ENCODE measurements around the gene SUGP1.

SUGP1 gene

DNA sequence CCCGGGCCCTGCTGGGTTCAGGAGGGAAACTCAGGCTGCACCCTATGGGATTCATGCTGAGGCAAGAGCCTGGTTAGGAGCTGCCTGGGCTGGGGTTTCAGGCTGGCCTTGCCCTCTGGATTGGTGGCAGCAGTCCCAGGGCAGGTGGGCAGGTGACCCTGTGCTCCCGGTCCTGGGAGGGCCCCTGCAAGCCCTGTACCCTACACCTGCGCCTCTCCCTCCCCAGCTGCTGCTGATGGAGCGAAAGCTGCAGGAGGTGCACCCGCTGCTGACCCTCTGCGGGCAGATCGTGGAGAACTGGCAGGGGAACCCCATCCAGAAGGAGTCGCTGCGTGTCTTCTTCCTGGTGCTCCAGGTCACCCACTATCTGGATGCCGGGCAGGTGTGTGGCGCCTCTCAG, 20.7 kb upstream of the SUGP1 start:
- DNase-seq = no peak

DNA sequence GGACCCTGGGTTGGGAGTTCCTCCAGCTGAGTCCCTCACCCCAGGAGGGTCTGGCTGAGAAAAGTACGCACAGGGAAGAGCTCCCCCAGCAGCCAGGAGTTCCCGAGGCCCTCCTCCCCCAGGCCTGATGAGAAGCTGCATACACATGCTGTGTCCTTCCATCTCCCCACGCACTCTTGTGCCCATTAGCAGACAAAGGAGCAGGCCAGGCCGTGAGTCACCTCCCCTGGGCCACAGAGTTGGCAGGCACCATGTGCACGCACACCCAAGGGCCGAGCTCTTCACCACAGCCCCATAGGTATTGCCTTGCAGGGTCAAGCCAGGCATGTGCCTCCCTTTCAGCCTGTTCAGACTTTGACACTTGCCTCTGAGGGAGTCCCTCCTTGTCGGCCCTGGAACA, 17.8 kb upstream of the SUGP1 start:
- no peak for DNase-seq

DNA sequence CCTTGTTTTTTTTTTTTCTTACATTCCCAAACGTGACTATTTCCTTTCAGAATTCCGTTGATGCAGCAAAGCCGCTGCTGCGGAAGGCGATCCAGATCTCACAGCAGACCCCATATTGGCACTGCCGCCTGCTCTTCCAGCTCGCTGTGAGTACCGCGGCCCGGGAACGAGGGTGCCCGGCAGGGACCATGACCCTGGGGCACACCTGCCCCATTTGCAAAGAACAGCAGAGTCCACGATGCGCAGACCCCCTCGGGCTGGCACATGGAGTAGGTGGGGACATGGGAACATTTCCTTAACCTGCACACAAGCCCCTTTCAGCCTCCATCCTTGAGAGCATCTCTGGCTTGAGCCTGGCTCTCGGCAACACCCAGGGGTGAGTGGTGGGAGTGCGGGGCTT, 16.8 kb upstream of the SUGP1 start:
- no peak for DNase-seq

DNA sequence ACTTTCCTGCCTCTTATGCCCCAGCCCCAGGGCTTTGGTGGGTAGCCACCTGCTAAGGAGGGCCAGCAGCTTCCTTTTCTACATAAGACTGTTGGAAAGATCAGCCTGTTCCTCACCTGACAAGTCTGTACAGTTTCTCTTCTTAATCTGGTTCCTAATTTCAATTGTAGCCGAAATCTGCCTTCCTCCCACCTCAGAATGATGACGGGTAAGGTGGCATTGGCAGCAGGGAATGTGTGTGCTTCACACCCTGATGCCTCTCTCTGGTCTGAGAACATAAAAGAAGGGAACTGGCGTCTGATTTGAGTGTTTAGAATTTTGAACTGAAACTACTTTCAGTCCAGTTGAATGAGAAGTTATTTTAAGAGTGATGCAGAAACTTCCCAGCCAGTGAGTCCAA, 16.3 kb upstream of the SUGP1 start:
- no peak for DNase-seq

DNA sequence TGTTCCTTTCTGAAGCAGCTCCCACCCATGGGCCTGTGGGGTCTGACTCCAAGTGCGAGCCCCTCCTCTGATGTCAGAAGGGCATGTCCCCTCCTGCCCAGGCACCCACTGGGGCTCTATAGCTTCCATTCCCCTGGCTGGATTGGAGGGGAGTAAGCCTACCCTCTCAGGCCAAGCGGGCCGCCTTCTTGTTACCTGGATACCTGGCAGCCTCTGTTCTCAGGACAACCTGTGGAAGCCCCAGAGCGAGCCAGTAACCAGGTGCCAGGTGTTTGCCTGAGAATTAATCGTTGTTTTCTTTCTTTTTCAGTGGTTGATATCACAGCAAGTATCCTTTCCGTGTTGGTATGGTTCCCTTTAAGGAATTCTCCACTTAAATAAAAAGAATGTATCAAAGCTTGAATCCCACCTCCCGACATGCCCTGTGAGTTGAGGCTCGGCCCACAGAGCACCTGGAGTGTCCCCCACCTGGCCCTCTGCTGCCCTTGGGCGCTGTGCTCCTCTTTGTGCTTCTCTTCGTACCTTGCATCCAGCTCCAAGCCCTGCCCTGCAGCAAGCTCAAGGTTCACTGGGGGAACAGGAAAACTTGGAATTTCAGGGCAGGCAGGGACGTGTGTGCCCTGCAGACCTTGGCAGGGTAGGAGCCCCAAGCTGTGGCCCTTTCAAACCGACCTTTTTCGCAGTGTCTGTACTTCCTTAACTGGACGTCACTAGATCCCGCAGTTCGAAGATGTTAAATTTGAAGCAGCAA, 15.3 kb upstream of the SUGP1 start:
- DNase-seq = no peak

DNA sequence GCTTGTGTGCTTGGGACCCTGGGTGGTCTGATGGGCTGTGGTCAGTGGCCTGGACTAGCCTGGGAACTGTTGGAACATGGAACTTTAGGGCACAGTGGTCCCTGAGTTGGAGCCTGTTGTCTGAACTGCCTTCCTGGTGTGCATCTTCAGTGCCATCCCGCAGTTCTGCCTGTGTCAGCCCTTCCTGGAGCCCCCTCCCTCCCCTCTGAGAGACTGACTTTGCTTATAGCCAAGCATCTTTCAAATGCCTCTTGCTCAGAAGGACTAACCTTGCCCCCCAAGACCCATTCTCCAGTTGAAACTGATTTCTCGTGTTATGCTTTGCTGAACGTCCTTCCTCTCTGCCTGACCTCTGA, 14.7 kb upstream of the SUGP1 start:
- DNase-seq = no peak

DNA sequence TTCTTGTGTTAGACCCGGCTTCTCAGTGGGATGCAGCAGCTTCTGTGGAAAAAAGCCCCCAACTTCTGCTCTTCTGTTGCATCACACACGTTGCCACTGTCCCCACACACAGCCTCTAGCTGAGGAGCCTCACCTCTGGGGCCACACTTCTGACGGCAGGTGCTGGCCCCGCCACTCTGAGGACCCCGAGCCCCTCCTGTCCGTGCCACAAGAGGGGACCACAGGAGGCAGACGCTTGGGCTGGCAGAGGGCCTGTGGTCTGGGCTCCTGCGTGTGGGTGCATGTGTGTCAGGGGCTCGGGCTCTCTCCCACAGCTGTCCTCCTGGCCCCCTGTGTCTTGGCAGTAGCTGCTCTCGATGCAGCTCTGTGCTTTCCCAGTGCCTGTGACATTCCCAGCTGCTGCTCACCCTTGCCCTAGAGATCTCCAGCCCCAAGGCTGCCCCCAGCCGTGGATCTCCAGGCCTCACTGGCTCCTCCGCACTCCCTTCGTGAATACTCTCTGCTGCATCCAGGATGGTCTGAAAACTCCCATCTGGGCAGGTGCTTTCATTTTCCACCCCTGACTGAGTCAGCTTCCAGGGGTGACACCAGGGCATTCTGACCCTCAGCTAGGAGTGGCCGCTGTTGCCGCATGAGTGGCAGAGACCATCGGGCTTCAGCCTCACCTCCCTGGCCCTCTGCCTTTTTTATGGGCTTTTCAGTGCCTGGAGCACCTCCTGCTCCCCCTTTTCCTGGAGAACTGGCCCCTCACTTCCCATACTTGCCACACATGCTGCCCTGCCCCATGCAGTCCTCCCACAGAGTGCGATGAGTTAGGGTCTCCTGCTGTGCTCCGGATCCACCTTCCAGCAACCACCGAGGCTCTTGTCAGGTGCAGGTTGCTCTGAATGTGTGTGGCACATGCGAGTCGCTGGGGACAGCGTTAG, 14.0 kb upstream of the SUGP1 start:
- DNase-seq = no peak

DNA sequence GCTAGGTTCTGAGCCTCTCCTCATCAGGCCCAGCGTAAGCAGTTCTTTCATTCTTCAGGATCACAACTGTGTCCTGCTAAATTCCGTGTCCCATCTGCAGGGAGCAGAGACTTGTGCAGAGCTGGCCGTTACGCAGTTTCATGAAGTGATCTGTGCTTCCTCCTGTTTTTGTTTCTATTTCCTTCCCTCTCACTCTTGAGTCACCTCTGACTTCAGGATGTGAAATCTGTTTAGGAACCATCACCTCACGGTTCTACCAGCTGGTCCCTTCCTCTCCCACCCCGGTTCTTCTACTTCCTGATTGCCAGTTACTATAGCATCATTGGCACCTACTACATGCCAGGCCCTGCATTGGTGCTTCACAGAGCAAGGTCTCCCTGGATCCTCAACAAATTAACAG, 8.8 kb upstream of the SUGP1 start:
- DNase-seq = no peak

DNA sequence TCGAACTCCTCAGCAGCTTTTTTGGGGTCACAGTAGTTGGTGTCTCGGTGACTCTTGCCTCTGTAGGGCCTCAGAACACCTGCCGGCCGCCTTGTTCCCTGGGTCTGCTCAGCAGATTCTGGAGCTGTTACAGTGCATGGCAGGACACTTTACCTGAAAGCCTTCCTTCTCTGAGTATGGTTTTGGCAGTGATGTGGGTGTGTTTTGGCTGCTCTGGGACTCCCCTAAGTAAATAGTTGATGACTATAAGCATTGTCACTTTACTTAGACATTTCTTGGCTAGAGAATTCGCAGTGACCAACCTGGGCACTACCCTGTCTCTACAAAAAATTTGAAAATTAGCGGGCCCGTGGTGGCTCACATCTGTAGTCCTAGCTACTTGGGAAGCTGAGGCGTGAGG, 7.4 kb upstream of the SUGP1 start:
- no peak for DNase-seq

DNA sequence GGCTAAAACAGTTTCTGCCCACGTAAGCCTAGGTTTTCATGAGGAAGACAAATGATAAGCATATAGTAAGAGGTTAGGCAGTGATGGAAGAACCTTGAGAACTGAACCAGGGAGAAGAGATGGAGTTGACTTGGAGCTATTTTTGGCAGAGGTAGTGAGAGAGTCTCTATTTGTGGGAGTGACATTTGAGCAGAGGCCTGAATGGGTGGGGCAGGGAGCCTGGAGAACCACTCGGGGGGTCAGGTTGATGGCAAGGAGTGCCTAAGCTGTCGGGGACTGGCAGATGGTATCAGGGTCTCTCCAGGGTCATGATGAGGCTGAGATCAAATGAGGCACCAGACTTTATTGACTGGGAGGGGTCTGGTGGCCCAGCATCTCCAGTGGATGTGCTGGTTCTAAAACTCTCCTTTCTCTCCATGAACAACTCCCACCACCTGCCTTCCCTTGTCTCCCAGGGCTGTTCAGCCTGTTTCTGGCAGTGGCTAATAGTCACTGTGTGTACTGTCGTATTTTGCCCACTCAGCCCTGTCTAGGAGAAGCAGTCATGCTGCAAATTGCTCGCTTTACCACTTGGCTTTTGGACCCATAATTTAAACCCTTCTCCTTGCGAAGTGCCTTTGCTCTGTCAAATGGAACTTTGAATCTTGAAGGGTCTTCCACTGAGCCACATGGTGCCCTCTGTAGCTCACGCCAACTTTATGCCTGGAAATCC, 3.9 kb upstream of the SUGP1 start:
- no peak for DNase-seq

DNA sequence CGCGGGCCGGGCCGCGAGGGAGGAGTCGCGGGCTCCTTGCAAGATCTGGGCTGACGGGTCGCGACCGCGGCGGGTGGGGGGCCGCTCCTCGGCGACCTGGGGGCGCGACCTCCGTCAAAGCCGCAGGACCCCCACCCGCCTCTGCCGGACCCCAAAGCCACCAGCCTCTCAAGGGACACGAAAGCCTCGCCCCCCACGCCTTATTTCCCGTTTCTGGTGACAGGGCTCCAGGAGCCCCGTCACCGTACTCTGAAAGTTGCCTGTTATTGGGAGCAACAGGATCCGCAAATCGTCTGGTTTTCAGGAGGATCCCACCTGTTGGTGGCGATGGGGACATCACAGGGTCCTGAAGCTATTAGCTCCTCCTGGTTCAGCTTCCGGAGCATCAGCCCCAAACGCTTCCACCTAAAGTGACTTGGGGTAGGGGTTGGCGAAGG, 850 bp upstream of the SUGP1 start:
- peak; percentile 17 for DNase-seq

DNA sequence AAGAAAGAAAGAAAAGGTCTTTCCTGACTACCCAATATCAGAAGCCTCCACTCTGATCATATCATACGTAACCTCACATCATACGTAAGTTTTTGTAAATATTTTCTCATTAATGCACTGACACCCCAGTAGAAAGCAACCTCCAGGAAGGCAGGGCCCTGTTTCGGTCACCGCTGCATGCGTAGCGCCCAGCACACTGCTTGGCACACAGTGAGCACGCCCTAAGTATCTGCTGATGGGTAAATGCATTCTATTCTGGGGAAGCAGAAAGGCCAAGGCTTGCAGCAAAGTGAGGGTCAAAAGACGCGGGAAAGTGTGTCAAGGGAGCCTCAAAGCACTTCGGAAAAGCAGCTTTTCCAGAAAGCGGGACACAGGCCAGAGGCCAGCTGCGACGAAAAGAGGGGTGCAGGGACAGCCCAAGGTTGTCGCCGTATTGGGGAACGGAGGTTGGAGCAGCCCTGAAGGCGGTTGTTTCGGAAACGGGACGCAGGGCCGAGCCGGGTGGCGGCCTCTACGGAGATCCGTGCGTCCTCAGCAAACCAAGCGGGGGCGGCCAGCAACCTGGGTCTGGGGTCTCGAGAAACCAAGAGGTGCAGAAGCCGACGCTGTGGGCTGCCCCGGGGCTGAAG, 463 bp downstream of the SUGP1 start:
- peak; percentile 18 for DNase-seq

DNA sequence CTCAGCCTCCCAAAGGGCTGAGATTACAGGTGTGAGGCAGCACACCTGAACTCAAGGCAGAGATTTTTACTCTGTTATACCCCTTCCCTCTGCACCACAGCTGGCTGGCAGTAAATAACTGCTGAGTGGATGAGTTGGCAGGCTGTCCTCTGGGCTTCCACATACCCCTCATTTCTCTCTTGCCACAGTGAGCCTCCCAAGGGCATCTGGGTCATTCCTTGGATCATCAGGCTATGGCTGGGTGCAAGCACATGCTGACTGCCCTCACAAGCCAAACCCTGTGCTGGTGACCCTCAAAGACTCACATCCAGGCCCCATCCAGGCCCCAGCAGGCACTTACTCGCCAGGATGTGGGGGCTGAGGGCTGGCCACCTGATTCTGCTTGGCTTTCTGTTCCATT, 4.2 kb downstream of the SUGP1 start:
- DNase-seq = no peak

DNA sequence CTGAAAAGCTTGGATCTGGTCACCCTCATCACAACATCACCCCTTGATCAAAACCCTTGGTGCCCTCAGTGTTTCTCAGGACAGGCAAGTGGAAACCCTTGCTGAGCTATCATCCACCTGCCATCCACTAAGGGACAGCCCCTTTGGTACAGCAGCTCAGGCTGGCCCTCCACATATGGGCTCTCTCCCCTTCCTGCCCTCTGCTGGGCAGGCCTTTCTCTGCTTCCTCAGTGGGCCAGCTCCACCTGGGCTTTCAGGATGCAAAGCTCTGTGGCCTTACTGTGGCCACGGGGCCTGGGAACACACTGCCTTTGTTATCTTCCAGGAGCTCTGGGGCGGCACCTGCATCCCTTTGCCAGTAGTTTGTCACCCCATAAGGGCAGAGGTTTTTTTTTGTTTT, 4.9 kb downstream of the SUGP1 start:
- peak; percentile 11 for DNase-seq

DNA sequence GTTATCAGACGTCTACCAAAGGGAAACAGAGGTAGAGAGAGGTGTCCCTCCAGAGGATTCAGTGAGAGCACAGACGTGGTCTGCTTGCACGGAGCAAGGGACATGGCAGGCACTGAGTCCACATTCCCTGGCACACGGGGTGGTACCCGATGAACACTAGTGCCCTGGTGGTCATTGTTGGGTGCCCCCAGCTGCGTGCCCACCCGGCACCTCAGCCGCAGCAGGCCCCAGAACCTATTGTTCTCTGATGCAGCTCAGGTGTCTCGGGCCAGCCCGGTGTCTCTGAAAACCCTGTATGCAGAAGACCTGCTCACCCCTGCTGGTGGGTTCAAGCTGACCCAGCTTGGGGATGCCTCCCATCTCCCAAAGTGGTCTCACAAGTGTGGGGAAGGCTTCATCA, 11.9 kb downstream of the SUGP1 start:
- no peak for DNase-seq

DNA sequence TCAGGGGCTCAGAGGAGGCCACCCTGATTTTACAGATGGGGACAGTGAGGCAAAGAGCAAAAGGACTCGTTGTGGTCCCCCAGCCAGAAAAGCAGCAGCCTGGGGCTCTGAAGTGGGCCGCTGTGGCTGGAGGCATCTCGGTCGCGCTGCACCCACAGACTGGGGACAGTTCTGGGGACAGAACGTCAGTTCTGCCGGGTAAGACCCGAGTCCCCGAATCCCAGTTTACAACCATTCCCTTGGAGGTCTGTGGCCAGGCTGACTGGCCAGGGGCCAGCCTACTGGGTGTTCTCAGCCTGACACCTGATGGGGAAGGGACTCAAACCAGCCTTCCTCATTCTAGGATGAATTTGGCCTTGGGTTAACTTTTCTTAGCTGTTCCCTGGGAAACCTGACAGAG, 14.1 kb downstream of the SUGP1 start:
- no peak for DNase-seq

DNA sequence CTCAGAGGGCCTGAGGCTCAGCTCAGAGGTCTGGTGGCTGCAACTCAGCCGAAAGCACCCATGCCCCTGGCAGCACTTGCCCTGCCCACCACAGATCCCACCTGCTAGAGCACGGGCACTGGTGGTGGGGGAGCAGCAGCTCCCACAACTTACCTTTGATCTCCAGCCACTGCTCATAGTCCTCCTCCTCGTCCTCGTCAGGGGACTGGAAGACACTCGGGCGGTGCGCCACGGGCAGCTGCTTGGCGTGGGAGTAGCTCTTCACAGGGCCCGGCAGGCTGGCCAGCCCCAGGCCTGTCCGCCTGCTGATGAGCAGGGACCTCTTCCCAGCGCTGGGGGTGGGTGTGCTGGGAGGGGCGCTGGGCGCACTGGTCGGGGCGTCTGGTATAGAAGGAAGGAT, 14.6 kb downstream of the SUGP1 start:
- DNase-seq = no peak

DNA sequence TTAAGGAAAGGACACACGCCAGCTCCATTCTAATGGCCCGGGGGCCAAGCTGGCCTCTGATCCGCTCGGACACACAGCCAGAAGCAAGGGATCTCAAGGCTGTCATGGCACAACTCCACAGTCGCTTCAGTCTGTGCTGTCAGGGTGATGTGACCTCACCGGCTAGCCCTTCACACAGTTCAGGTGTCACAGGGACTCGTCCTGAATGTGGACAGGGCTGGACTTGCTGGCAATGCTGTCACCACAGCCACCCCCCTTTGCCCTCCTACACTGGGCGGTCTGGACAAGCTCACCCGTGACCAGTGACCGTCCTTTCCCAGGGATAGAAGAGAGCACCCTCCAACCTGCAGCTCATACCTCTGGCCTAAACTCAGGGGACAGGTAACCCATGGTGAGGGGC, 15.2 kb downstream of the SUGP1 start:
- no peak for DNase-seq

DNA sequence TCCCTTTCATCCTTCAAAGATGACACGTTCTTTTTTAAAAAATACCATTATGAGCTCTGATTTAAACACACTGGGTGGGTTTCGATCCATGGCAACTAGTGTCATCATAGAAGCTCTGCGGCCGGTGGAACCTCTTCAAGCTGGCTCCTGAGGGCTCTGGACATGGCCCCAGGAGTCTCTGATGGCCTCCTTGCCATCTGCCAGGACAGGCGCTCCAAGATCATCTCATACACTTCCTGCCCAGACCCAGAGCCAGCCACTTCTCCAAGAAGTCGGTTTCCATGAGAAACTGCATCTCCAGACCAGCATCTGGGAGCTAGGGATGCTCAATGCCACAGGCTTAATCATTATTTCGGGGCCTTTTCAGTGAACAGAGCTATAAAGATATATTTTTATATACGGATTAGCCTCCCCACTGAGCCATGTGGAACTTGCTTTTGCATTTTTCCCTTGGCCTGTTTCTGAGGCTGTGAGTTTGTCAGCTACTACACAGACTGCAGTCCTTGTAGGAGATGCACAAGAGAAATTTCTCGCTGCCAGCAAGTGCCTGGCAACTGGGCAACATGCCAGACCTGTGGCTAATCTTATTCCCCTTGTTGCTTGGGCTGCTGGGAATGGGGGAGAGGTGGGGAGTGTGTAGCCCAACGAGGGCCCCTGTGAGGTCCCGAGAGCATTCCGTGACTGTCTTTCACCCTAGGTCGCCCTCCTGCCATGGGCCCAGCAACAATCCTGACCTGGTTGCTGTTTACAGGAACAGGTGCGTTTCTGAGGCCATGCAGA, 15.9 kb downstream of the SUGP1 start:
- no peak for DNase-seq

DNA sequence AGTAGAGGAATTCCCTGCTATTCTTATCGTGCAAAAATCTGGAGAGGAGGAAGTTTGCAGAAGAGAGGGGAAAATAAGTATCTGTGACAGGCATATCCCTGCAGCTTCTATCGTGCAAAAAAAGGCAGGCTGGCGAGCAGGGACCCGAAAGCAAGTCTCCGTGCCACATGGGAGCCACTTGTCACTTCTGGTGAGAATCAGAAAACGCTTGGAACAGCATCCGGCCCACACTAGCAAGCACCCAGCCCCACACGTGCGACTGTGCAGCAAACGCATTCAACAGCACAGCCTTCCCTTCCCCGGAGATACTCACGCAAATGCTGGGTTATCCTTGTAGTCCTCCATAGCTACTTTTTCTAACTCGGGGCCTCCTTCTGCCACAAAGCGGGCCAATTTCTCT, 16.9 kb downstream of the SUGP1 start:
- DNase-seq = no peak

DNA sequence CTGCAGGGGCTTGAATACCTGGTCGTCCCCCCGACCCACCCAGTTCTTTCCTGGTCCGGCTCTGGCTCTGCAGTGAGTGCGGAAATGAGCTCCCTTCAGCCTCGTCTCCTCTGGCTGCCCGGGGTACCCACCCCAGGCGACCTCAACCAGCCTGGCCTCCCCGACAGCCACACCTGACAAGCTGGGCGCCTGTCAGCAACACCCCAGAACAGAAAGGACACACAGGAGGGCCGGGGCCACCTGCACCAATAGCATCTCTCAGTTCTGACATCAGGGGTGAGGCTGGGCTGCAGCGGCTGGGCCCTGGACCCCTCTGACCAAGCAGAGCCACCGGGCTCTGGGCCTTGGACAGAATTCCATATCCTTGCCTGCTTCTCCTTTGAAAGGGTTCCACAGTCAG, 19.7 kb downstream of the SUGP1 start:
- no peak for DNase-seq

DNA sequence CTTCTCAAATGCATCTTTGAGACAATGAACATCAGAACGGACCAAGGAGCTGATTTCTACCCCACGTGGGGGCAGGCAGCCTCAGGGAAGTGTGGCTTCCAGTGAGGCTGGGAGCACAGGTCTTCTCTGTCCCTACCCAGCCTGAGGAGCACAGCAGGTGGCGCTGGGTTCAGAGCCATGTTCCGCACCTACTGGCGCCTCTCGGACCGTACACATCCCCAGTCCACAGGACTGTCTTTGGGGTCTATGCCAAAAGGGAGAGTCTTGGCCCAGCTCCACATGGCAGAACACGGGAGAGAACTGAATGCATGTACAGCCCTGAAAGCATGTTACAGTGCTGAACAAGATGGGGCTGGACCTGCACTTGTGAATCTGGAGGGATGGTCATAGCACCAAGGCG, 22.6 kb downstream of the SUGP1 start:
- no peak for DNase-seq

Data from activated CD4-positive, alpha-beta T cell treated with anti-CD3 and anti-CD28 coated beads for 48 hours (primary cell).